K562 (cell line): ENCODE data around the gene IRX3.

Experiments
- BCL6 ChIP-seq: fragments of 250-450 bp; sonication (Bioruptor Pico); IDR thresholded peaks from 2 replicates; pipeline ENCODE4 v1.4.0; 2020
- FOXA1 ChIP-seq: fragments of 450-650 bp; IDR thresholded peaks from 2 replicates; pipeline ENCODE4 v1.6.1; 2016; ENCODE audit warnings: mild to moderate bottlenecking, borderline replicate concordance
- LEF1 ChIP-seq: fragments of 450-650 bp; IDR thresholded peaks from 2 replicates; pipeline ENCODE4 v1.6.1; 2016; ENCODE audit warnings: mild to moderate bottlenecking
- MAFG ChIP-seq: fragments of 450-650 bp; conservative IDR thresholded peaks from 2 replicates; pipeline ENCODE4 v1.6.1; 2016; ENCODE audit warnings: missing genetic modification characterization, missing compliant biosample characterization
- MYBL2 ChIP-seq, 2 experiments: fragments of 450-650 bp in 1 of 2; sonication (generic) in 1 of 2; formaldehyde crosslinking in 1 of 2; IDR thresholded peaks; 2 replicates each; pipeline versions ENCODE4 v1.6.1 to v1.8.1; 2017 to 2022; ENCODE audit warnings: borderline replicate concordance in 1 of 2, inconsistent platforms in 1 of 2, low read depth in 1 of 2, mild to moderate bottlenecking in 1 of 2, missing genetic modification reagents in 1 of 2, moderate library complexity in 1 of 2
- PPARD ChIP-seq: fragments of 250-450 bp; sonication (Bioruptor Pico); IDR thresholded peaks from 2 replicates; pipeline ENCODE4 v1.8.0; 2022; ENCODE audit warnings: inconsistent platforms, mild to moderate bottlenecking, moderate library complexity
- TCFL5 ChIP-seq: fragments of 250-450 bp; sonication (Bioruptor Pico); conservative IDR thresholded peaks from 2 replicates; pipeline ENCODE4 v1.6.1; 2021; ENCODE audit warnings: mild to moderate bottlenecking, moderate library complexity, matching md5 sums
- THRAP3 ChIP-seq: fragments of 450-650 bp; IDR thresholded peaks from 2 replicates; pipeline ENCODE4 v1.6.1; 2016; ENCODE audit warnings: mild to moderate bottlenecking, inconsistent platforms, borderline replicate concordance
- YY1 ChIP-seq, 3 experiments: IDR thresholded peaks; 2 replicates each; pipeline ENCODE4 v1.6.1; 2011; ENCODE audit warnings: low read length in 2 of 3, mild to moderate bottlenecking in 2 of 3, moderate library complexity in 2 of 3, borderline replicate concordance in 1 of 3, control low read depth in 1 of 3, low read depth in 1 of 3; ENCODE audit not compliant: insufficient read depth in 3 of 3, insufficient replicate concordance in 2 of 3, control insufficient read depth in 1 of 3, insufficient read length in 1 of 3; ENCODE audit errors: extremely low read depth in 1 of 3
- ZNF3 ChIP-seq: fragments of 250-450 bp; sonication (Bioruptor Pico); IDR thresholded peaks from 2 replicates; pipeline ENCODE4 v1.5.0; 2021; ENCODE audit warnings: mild to moderate bottlenecking, moderate library complexity
- TF ChIP-seq, protein P1 (sequence below), 3 experiments: IDR thresholded peaks in 2 of 3; conservative IDR thresholded peaks in 1 of 3; 2 replicates each; pipeline ENCODE4 v1.5.1; 2011 to 2012; ENCODE audit warnings: low read length in 3 of 3, mild to moderate bottlenecking in 3 of 3, control low read depth in 2 of 3, improper control_type of control experiment in 1 of 3, inconsistent platforms in 1 of 3, low read depth in 1 of 3, mixed read lengths in 1 of 3, moderate library complexity in 1 of 3; ENCODE audit not compliant: insufficient read depth in 2 of 3

DNA sequence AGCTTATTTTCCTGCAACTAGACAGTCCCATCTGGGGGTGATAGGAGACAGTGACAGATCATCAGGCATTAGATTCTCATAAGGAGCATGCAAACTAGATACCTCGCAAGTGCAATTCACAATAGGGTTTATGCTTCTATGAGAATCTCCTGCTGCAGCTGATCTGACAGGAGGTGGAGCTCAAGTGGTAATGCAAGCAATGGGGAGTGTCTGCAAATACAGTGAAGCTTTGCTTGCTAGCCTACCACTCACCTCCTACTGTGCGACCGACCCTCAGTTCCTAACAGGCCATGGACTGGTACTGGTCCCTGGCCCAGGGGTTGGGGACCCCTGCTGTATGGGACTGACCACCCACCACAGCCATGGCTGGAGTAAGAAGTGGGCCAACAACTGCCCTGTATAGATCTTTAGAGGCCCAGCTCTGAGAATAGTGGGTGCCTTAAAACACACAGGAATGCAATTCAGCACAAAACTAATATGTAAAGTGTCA lies 26.0 kb upstream of the IRX3 start:
- TF ChIP-seq, protein P1, sequence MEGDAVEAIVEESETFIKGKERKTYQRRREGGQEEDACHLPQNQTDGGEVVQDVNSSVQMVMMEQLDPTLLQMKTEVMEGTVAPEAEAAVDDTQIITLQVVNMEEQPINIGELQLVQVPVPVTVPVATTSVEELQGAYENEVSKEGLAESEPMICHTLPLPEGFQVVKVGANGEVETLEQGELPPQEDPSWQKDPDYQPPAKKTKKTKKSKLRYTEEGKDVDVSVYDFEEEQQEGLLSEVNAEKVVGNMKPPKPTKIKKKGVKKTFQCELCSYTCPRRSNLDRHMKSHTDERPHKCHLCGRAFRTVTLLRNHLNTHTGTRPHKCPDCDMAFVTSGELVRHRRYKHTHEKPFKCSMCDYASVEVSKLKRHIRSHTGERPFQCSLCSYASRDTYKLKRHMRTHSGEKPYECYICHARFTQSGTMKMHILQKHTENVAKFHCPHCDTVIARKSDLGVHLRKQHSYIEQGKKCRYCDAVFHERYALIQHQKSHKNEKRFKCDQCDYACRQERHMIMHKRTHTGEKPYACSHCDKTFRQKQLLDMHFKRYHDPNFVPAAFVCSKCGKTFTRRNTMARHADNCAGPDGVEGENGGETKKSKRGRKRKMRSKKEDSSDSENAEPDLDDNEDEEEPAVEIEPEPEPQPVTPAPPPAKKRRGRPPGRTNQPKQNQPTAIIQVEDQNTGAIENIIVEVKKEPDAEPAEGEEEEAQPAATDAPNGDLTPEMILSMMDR (IDR thresholded peaks at IDR 0.05 in 2 of 3, conservative IDR thresholded peaks at IDR 0.05 in 1 of 3; ENCODE audit: insufficient read depth in 2 of 3, low read depth in 1 of 3, low read length in 3 of 3) = no peak
- TF ChIP-seq MYBL2 (IDR thresholded peaks at IDR 0.05; ENCODE audit: low read depth) = no peak
- no peak for TF ChIP-seq MYBL2 (CRISPR knock-in tag; IDR thresholded peaks at IDR 0.05; ENCODE audit: borderline replicate concordance)
- TF ChIP-seq YY1 (IDR thresholded peaks at IDR 0.05; ENCODE audit: borderline replicate concordance in 1 of 3, control insufficient read depth in 1 of 3, extremely low read depth in 1 of 3, insufficient read depth in 3 of 3, insufficient read length in 1 of 3, insufficient replicate concordance in 2 of 3, low read depth in 1 of 3, low read length in 2 of 3) = no peak
- TF ChIP-seq THRAP3 = no peak
- no peak for TF ChIP-seq FOXA1
- no peak for TF ChIP-seq TCFL5
- no peak for TF ChIP-seq BCL6
- no peak for TF ChIP-seq ZNF3 (CRISPR knock-in tag)
- TF ChIP-seq MAFG (tag) = no peak
- no peak for TF ChIP-seq LEF1
- no peak for TF ChIP-seq PPARD (CRISPR knock-in tag)
